GM12878 (cell line): ENCODE measurements around the gene KRTAP10-9. TPM values are rescaled to one million over a fixed set of nuclear protein-coding genes. Genes with fewer than 3 reads are reported as not detected.

Source experiments
- ATAC-seq: fragments of 200-7000 bp; cut with Tn5 transposase; 3 replicates; pipeline ENCODE4 v1.9.1; 2020; ENCODE audit warnings: mild to moderate bottlenecking, moderate library complexity
- BruUV-seq: library from RNA; stranded (reverse); fragments of 400-500 nt; replicated peaks from 2 replicates; lab custom pipeline; 2021; lab: Mats Ljungman, UMichigan
- CTCF ChIA-PET: fragments of 300-600 bp; sonication (Branson Sonifier 250); formaldehyde crosslinking; extraction: SDS; loops from one replicate; lab custom pipeline; 2021; ENCODE audit warnings: inconsistent platforms; lab: Yijun Ruan, JAX
- POLR2A ChIA-PET: fragments of 350-600 bp; formaldehyde crosslinking; extraction: SDS; loops from one replicate; lab custom pipeline; 2021; ENCODE audit warnings: inconsistent platforms; lab: Charles Lee
- RAD21 ChIA-PET: fragments of 300-600 bp; sonication (Branson Sonifier 250); formaldehyde crosslinking; loops from one replicate; lab custom pipeline; 2023; ENCODE audit warnings: antibody characterized with exemption; ENCODE audit not compliant: unreplicated experiment; lab: Charles Lee
- SMC1A ChIA-PET: fragments of 300-600 bp; sonication (Branson Sonifier 250); formaldehyde crosslinking; loops from one replicate; lab custom pipeline; 2023; ENCODE audit not compliant: unreplicated experiment, uncharacterized antibody; lab: Charles Lee
- DNase-seq: peaks from one replicate; pipeline ENCODE4 v3.0.0-alpha.2; 2011; ENCODE audit warnings: low read depth, low spot score
- FAIRE-seq: peaks from 3 replicates; lab custom pipeline; 2011; peaks lifted over from hg19 to GRCh38; lab: Jason Lieb, UNC
- H2AFZ ChIP-seq: 2 replicates; pipeline ENCODE4 v1.6.0; 2011; ENCODE audit warnings: low read depth, low read length, control low read depth; ENCODE audit not compliant: control insufficient read depth
- H3K27ac ChIP-seq: 2 replicates; pipeline ENCODE4 v1.5.1; 2011; ENCODE audit warnings: control low read depth; ENCODE audit not compliant: control insufficient read depth, insufficient read depth
- H3K27me3 ChIP-seq, 2 experiments: replicated peaks in 1 of 2; 2 replicates each; pipeline versions ENCODE4 v1.6.0 to v1.6.1; 2011; ENCODE audit warnings: low read length in 1 of 2; ENCODE audit not compliant: control insufficient read depth in 2 of 2, insufficient read depth in 2 of 2
- H3K36me3 ChIP-seq, 2 experiments: 2 replicates each; pipeline ENCODE4 v1.5.1; 2011; ENCODE audit warnings: low read length in 1 of 2; ENCODE audit not compliant: control insufficient read depth in 2 of 2, insufficient read depth in 2 of 2
- H3K4me1 ChIP-seq: 2 replicates; pipeline ENCODE4 v1.6.1; 2011; ENCODE audit warnings: mild to moderate bottlenecking, low read length, moderate library complexity, mixed read lengths; ENCODE audit not compliant: control insufficient read depth, insufficient read depth
- H3K4me2 ChIP-seq: 2 replicates; pipeline ENCODE4 v1.6.0; 2011; ENCODE audit warnings: control low read depth; ENCODE audit not compliant: control insufficient read depth, insufficient read depth
- H3K4me3 ChIP-seq: fragments of 200-600 bp; sonication (generic); 2 replicates; pipeline ENCODE4 v1.5.1; 2016
- H3K79me2 ChIP-seq: 2 replicates; pipeline ENCODE4 v1.6.0; 2011; ENCODE audit warnings: low read length; ENCODE audit not compliant: control insufficient read depth, insufficient read depth
- H3K9ac ChIP-seq: 2 replicates; pipeline ENCODE4 v1.8.0; 2011; ENCODE audit warnings: low read length, control low read depth, mixed read lengths; ENCODE audit not compliant: control insufficient read depth, insufficient read depth
- H3K9me3 ChIP-seq: replicated peaks from 3 replicates; pipeline ENCODE4 v1.5.1; 2011; ENCODE audit warnings: mild to moderate bottlenecking, low read length; ENCODE audit not compliant: control insufficient read depth, insufficient read depth
- H4K20me1 ChIP-seq: 2 replicates; pipeline ENCODE4 v1.6.0; 2011; ENCODE audit not compliant: control insufficient read depth, insufficient read depth
- CEBPB ChIP-seq, 2 experiments: fragments of 150-350 bp in 1 of 2; IDR thresholded peaks; 2 replicates each; pipeline ENCODE4 v1.6.1; 2012 to 2014; ENCODE audit warnings: low read depth in 2 of 2, low read length in 2 of 2, borderline replicate concordance in 1 of 2, inconsistent platforms in 1 of 2
- CREM ChIP-seq: IDR thresholded peaks from 2 replicates; pipeline ENCODE4 v1.6.1; 2014; ENCODE audit warnings: antibody characterized with exemption, low read depth
- HDAC2 ChIP-seq: fragments of 200-600 bp; sonication (generic); IDR thresholded peaks from 2 replicates; pipeline ENCODE4 v1.6.1; 2017
- HDGF ChIP-seq: fragments of 450-650 bp; IDR thresholded peaks from 2 replicates; pipeline ENCODE4 v1.6.1; 2016; ENCODE audit warnings: antibody characterized with exemption
- IRF3 ChIP-seq: fragments of 450-650 bp; IDR thresholded peaks from 2 replicates; pipeline ENCODE4 v1.6.1; 2014; ENCODE audit warnings: mild to moderate bottlenecking
- IRF4 ChIP-seq: IDR thresholded peaks from 2 replicates; pipeline ENCODE4 v1.6.1; 2011; ENCODE audit warnings: low read depth, low read length
- RBBP5 ChIP-seq: fragments of 200-600 bp; sonication (generic); conservative IDR thresholded peaks from 2 replicates; pipeline ENCODE4 v1.6.1; 2016
- REST ChIP-seq: IDR thresholded peaks from 2 replicates; pipeline ENCODE4 v1.6.1; 2012; ENCODE audit warnings: mild to moderate bottlenecking, low read depth, low read length
- RUNX3 ChIP-seq: IDR thresholded peaks from 2 replicates; pipeline ENCODE4 v1.6.1; 2012; ENCODE audit warnings: low read length, inconsistent platforms
- SKIL ChIP-seq: fragments of 450-650 bp; IDR thresholded peaks from 2 replicates; pipeline ENCODE4 v1.6.1; 2017; ENCODE audit warnings: mild to moderate bottlenecking, low read depth, inconsistent platforms; ENCODE audit not compliant: poor library complexity, severe bottlenecking
- ZBTB40 ChIP-seq: fragments of 450-650 bp; IDR thresholded peaks from 2 replicates; pipeline ENCODE4 v1.6.1; 2016; ENCODE audit warnings: mild to moderate bottlenecking, moderate library complexity, borderline replicate concordance
- ZNF24 ChIP-seq: fragments of 450-650 bp; IDR thresholded peaks from 2 replicates; pipeline ENCODE4 v1.6.1; 2017; ENCODE audit warnings: antibody characterized with exemption, mild to moderate bottlenecking
- ZNF384 ChIP-seq: IDR thresholded peaks from 2 replicates; pipeline ENCODE4 v1.6.1; 2012; ENCODE audit warnings: low read depth, mild to moderate bottlenecking, low read length, improper control_type of control experiment, borderline replicate concordance
- WGBS: methylation state at CpG from one replicate; pipeline ENCODE4 v1.1.6; 2016; ENCODE audit warnings: low lambda C conversion rate; ENCODE audit not compliant: insufficient replicate concordance, insufficient coverage; ENCODE audit errors: missing lambda C conversion rate; 5-methylcytosine and 5-hydroxymethylcytosine counted together
- in situ Hi-C: fragments of 300-500 bp; cut with MboI; formaldehyde crosslinking; loops from 9 replicates; pipeline ENCODE4 v1.14.3; 2018; ENCODE audit warnings: mixed read lengths
- intact Hi-C: fragments of 100-400 bp; cut with micrococcal nuclease; formaldehyde crosslinking; loops from one replicate; pipeline ENCODE4 v1.14.2; 2022; ENCODE audit not compliant: unreplicated experiment
- polyA plus RNA-seq, 11 experiments: library from polyadenylated mRNA; depleted of rRNA in 4 of 11; unstranded in 6 of 11; stranded (reverse) in 5 of 11; fragments of >200 nt; fragmentation: Nextera tagmentation in 4 of 11; fragmentation: Illumina TruSeq in 1 of 11; extraction: Ambion mirVana in 4 of 11; extraction: Trizol in 1 of 11; gene quantifications; 1 replicate in 1 of 11; 2 replicates in 10 of 11; pipeline versions ENCODE4 v1.2.1 to v1.2.3, GENCODE V29; 2011 to 2016; ENCODE audit warnings: inconsistent platforms in 2 of 11, missing spikeins in 2 of 11, low read depth in 1 of 11
- total RNA-seq, 4 experiments: library from RNA; depleted of rRNA in 3 of 4; stranded (reverse); fragments of >200 nt in 3 of 4; fragmentation: Illumina TruSeq in 1 of 4; extraction: Trizol in 1 of 4; gene quantifications; 2 replicates each; pipeline versions ENCODE4 v1.2.1 to v1.2.3, GENCODE V29; 2013 to 2021

The KRTAP10-9 gene
- total and polyA plus RNA-seq, 10 of the 15 experiments (the other 5 are each of a cell fraction or from before 2014, with no cell fraction given): not detected

GRCh38 chr21:44658541-44658910 is 31.6 kb downstream of the KRTAP10-9 start:
- no peak overlapping the region for H2AFZ ChIP-seq
- POLR2A ChIA-PET: no interaction called here
- no TSS peak for BruUV-seq
- ATAC-seq (no peak), DNase-seq (no peak), FAIRE-seq (no peak)
- CTCF ChIA-PET: no interaction called here
- no peaks in the 10 kb centered on the region for H3K79me2 ChIP-seq
- H3K4me3 ChIP-seq: no peak overlapping the region
- H3K4me1 ChIP-seq: no peaks in the 10 kb centered on the region
- H3K9me3 ChIP-seq: peaks cover 2% of the 10 kb centered on the region; the same call in 1 of the 3 replicates
- RAD21 ChIA-PET: no interaction called here
- no peaks in the 10 kb centered on the region for H3K27me3 ChIP-seq
- H3K36me3 ChIP-seq: no peaks in the 10 kb centered on the region
- H3K4me2 ChIP-seq: no peak overlapping the region
- SMC1A ChIA-PET: no interaction called here
- no peak overlapping the region for H3K27ac ChIP-seq
- in situ Hi-C loops (no loop called here), intact Hi-C loops (no loop called here)
- no peak overlapping the region for H3K9ac ChIP-seq
- no peaks in the 10 kb centered on the region for H4K20me1 ChIP-seq
- 12% methylated on average over 5 of the region's 5 CpGs for WGBS
- TF ChIP-seq HDAC2 (no peak), RUNX3 (no peak), HDGF (no peak), RBBP5 (no peak), IRF3 (no peak), ZNF24 (no peak), CEBPB (IDR thresholded peaks at IDR 0.05; ENCODE audit: borderline replicate concordance in 1 of 2, low read depth in 2 of 2, low read length in 2 of 2) (no peak), CREM (no peak), ZBTB40 (no peak), SKIL (no peak), IRF4 (no peak), ZNF384 (no peak), REST (no peak)
